GM18907 (cell line): Measurements from ENCODE around the gene SAMHD1.
A peak's percentile ranks its signal among the peaks of the same experiment; 100 is the strongest.
"Not testable (repeated sequence)": the region's sequence is repeated elsewhere in the genome, so short reads cannot be mapped to it uniquely, and the experiment has no call there.

ENCODE experiments used
- ATAC-seq: cut with Tn5 transposase; IDR thresholded peaks from one replicate; pipeline ENCODE4 v1.9.1; 2021; ENCODE audit warnings: mild to moderate bottlenecking, moderate library complexity; ENCODE audit not compliant: unreplicated experiment

SAMHD1 gene

GRCh38 chr20:36917943-36918342 is 33.6 kb downstream of the SAMHD1 start:
- ATAC-seq: no peak

- ATAC-seq: no peak
Measured at GRCh38 chr20:36917240-36917639, 34.3 kb downstream of the SAMHD1 start.

GRCh38 chr20:36916199-36916598 is 35.3 kb downstream of the SAMHD1 start:
- ATAC-seq: no peak

- no peak for ATAC-seq
Measured at GRCh38 chr20:36908603-36909002, 42.9 kb downstream of the SAMHD1 start.

- ATAC-seq: not testable (repeated sequence)
Measured at GRCh38 chr20:36906086-36906485, 45.4 kb downstream of the SAMHD1 start.

- not testable (repeated sequence) for ATAC-seq
Measured at GRCh38 chr20:36905566-36905965, 45.9 kb downstream of the SAMHD1 start.

GRCh38 chr20:36904690-36905089 is 46.8 kb downstream of the SAMHD1 start:
- ATAC-seq: no peak

GRCh38 chr20:36895036-36895435 is 56.5 kb downstream of the SAMHD1 start:
- no peak for ATAC-seq

GRCh38 chr20:36893801-36894200 is 57.7 kb downstream of the SAMHD1 start:
- no peak for ATAC-seq

GRCh38 chr20:36891211-36891610 is 60.3 kb downstream of the SAMHD1 start:
- ATAC-seq: no peak

- no peak for ATAC-seq
Measured at GRCh38 chr20:36890586-36890985, 60.9 kb downstream of the SAMHD1 start.

GRCh38 chr20:36888880-36889516 is 62.5 kb downstream of the SAMHD1 start:
- no peak for ATAC-seq

- ATAC-seq: no peak
Measured at GRCh38 chr20:36887752-36888090, 63.8 kb downstream of the SAMHD1 start.

GRCh38 chr20:36886859-36887751 is 64.4 kb downstream of the SAMHD1 start:
- ATAC-seq: peak; percentile 67

- ATAC-seq: no peak
Measured at GRCh38 chr20:36885356-36885755, 66.2 kb downstream of the SAMHD1 start.

GRCh38 chr20:36883977-36884535 is 67.5 kb downstream of the SAMHD1 start:
- no peak for ATAC-seq

GRCh38 chr20:36881888-36882287 is 69.6 kb downstream of the SAMHD1 start:
- ATAC-seq: no peak

GRCh38 chr20:36881331-36881730 is 70.2 kb downstream of the SAMHD1 start:
- ATAC-seq: no peak

GRCh38 chr20:36880741-36881250 is 70.7 kb downstream of the SAMHD1 start:
- no peak for ATAC-seq

GRCh38 chr20:36878941-36879340 is 72.6 kb downstream of the SAMHD1 start:
- ATAC-seq: no peak

- no peak for ATAC-seq
Measured at GRCh38 chr20:36876473-36876833, 75.1 kb downstream of the SAMHD1 start.
